HAP-1 (cell line): ENCODE results near the gene TEKT4.
"Not testable (repeated sequence)": the region's sequence is repeated elsewhere in the genome, so short reads cannot be mapped to it uniquely, and the experiment has no call there.

Source experiments
- DNase-seq, 2 experiments: peaks; one replicate each; pipeline ENCODE4 v3.0.0-alpha.2; 2016 to 2020; ENCODE audit warnings: low spot score in 2 of 2
- H3K27me3 ChIP-seq: fragments of 250-450 bp; sonication (Bioruptor Pico); 2 replicates; pipeline ENCODE4 v1.5.1; 2020; ENCODE audit warnings: low read depth, mild to moderate bottlenecking, moderate library complexity
- H3K36me3 ChIP-seq: fragments of 250-450 bp; sonication (Bioruptor Pico); replicated peaks from 2 replicates; pipeline ENCODE4 v1.5.1; 2020; ENCODE audit warnings: mild to moderate bottlenecking
- H3K4me1 ChIP-seq: fragments of 250-450 bp; sonication (Bioruptor Pico); 2 replicates; pipeline ENCODE4 v1.5.1; 2020; ENCODE audit warnings: mild to moderate bottlenecking
- H3K4me3 ChIP-seq: fragments of 250-450 bp; sonication (Bioruptor Pico); 2 replicates; pipeline ENCODE4 v1.5.1; 2020; ENCODE audit warnings: mild to moderate bottlenecking, moderate library complexity
- H3K9me3 ChIP-seq: fragments of 250-450 bp; sonication (Bioruptor Pico); 2 replicates; pipeline ENCODE4 v1.5.1; 2020; ENCODE audit warnings: mild to moderate bottlenecking, moderate library complexity
- in situ Hi-C: fragments of 300-500 bp; cut with MboI; formaldehyde crosslinking; loops from 3 replicates; pipeline ENCODE4 v1.14.3; 2020; ENCODE audit warnings: low sequenced_read_pairs, inconsistent platforms, mixed read lengths

Gene TEKT4

GRCh38 chr2:94872676-94873361, 1.6 kb downstream of the TEKT4 start:
- Histone ChIP-seq H3K36me3 (no peaks in the 10 kb centered on the region), H3K27me3 (peaks cover 4% of the 10 kb centered on the region), H3K4me1 (no peaks in the 10 kb centered on the region), H3K4me3 (no peak overlapping the region), H3K9me3 (no peaks in the 10 kb centered on the region)
- in situ Hi-C loops, result no loop called here
- DNase-seq, result no peak

GRCh38 chr2:94873362-94874276, 2.4 kb downstream of the TEKT4 start:
- peaks cover 4% of the 10 kb centered on the region for H3K27me3 ChIP-seq
- H3K36me3 ChIP-seq, result no peaks in the 10 kb centered on the region
- H3K9me3 ChIP-seq, result no peaks in the 10 kb centered on the region
- no peaks in the 10 kb centered on the region for H3K4me1 ChIP-seq
- no peak for DNase-seq
- in situ Hi-C loops, result no loop called here
- H3K4me3 ChIP-seq, result no peak overlapping the region

GRCh38 chr2:94874277-94874997, 3.2 kb downstream of the TEKT4 start:
- peaks cover 4% of the 10 kb centered on the region for H3K27me3 ChIP-seq
- H3K4me1 ChIP-seq, result no peaks in the 10 kb centered on the region
- in situ Hi-C loops, result no loop called here
- H3K36me3 ChIP-seq, result no peaks in the 10 kb centered on the region
- no peaks in the 10 kb centered on the region for H3K9me3 ChIP-seq
- H3K4me3 ChIP-seq, result no peak overlapping the region
- peak; percentile 41 to 86 for DNase-seq

GRCh38 chr2:94875064-94875819, 4.0 kb downstream of the TEKT4 start:
- H3K4me1 ChIP-seq, result no peaks in the 10 kb centered on the region
- no peaks in the 10 kb centered on the region for H3K36me3 ChIP-seq
- H3K4me3 ChIP-seq, result no peak overlapping the region
- DNase-seq, result no peak
- in situ Hi-C loops, result no loop called here
- no peaks in the 10 kb centered on the region for H3K9me3 ChIP-seq
- peaks cover 4% of the 10 kb centered on the region for H3K27me3 ChIP-seq

- H3K27me3 ChIP-seq, result peaks cover 4% of the 10 kb centered on the region
- H3K9me3 ChIP-seq, result no peaks in the 10 kb centered on the region
- H3K4me1 ChIP-seq, result no peaks in the 10 kb centered on the region
- no peak overlapping the region for H3K4me3 ChIP-seq
- DNase-seq, result no peak
- in situ Hi-C loops, result no loop called here
- H3K36me3 ChIP-seq, result no peaks in the 10 kb centered on the region
Observed at GRCh38 chr2:94875820-94876522, 4.7 kb downstream of the TEKT4 start.

- Histone ChIP-seq H3K4me3 (no peak overlapping the region), H3K9me3 (no peaks in the 10 kb centered on the region), H3K4me1 (no peaks in the 10 kb centered on the region), H3K27me3 (peaks cover 3% of the 10 kb centered on the region), H3K36me3 (no peaks in the 10 kb centered on the region)
- in situ Hi-C loops, result no loop called here
- no peak for DNase-seq
Observed at GRCh38 chr2:94876523-94876863, 5.3 kb downstream of the TEKT4 start.

- Histone ChIP-seq H3K36me3 (no peaks in the 10 kb centered on the region), H3K4me3 (no peak overlapping the region), H3K4me1 (no peaks in the 10 kb centered on the region), H3K9me3 (no peaks in the 10 kb centered on the region), H3K27me3 (no peaks in the 10 kb centered on the region)
- in situ Hi-C loops, result no loop called here
- no peak for DNase-seq
Observed at GRCh38 chr2:94877129-94877528, 5.9 kb downstream of the TEKT4 start.

- H3K36me3 ChIP-seq, H3K4me1 ChIP-seq, in situ Hi-C loops, H3K9me3 ChIP-seq, H3K27me3 ChIP-seq, DNase-seq, H3K4me3 ChIP-seq: not testable (repeated sequence)
Observed at GRCh38 chr2:94878575-94878974, 7.3 kb downstream of the TEKT4 start.

GRCh38 chr2:94879314-94879981, 8.2 kb downstream of the TEKT4 start:
- H3K9me3 ChIP-seq, result no peaks in the 10 kb centered on the region
- in situ Hi-C loops, result no loop called here
- H3K4me1 ChIP-seq, result no peaks in the 10 kb centered on the region
- no peak overlapping the region for H3K4me3 ChIP-seq
- no peaks in the 10 kb centered on the region for H3K27me3 ChIP-seq
- H3K36me3 ChIP-seq, result no peaks in the 10 kb centered on the region
- DNase-seq, result no peak

GRCh38 chr2:94879982-94880377, 8.8 kb downstream of the TEKT4 start:
- Histone ChIP-seq H3K4me1 (no peaks in the 10 kb centered on the region), H3K9me3 (no peaks in the 10 kb centered on the region), H3K27me3 (no peaks in the 10 kb centered on the region), H3K4me3 (no peak overlapping the region), H3K36me3 (no peaks in the 10 kb centered on the region)
- in situ Hi-C loops, result no loop called here
- DNase-seq, result no peak

GRCh38 chr2:94880507-94880906, 9.3 kb downstream of the TEKT4 start:
- Histone ChIP-seq H3K4me3 (no peak overlapping the region), H3K4me1 (no peaks in the 10 kb centered on the region), H3K9me3 (no peaks in the 10 kb centered on the region), H3K27me3 (no peaks in the 10 kb centered on the region), H3K36me3 (no peaks in the 10 kb centered on the region)
- in situ Hi-C loops, result no loop called here
- DNase-seq, result no peak

- no peak for DNase-seq
- no peaks in the 10 kb centered on the region for H3K36me3 ChIP-seq
- no peaks in the 10 kb centered on the region for H3K4me1 ChIP-seq
- in situ Hi-C loops, result no loop called here
- H3K27me3 ChIP-seq, result no peaks in the 10 kb centered on the region
- H3K4me3 ChIP-seq, result no peak overlapping the region
- H3K9me3 ChIP-seq, result no peaks in the 10 kb centered on the region
Observed at GRCh38 chr2:94881070-94881469, 9.8 kb downstream of the TEKT4 start.

- H3K36me3 ChIP-seq, result no peaks in the 10 kb centered on the region
- in situ Hi-C loops, result no loop called here
- DNase-seq, result no peak
- H3K9me3 ChIP-seq, result no peaks in the 10 kb centered on the region
- H3K4me3 ChIP-seq, result no peak overlapping the region
- no peaks in the 10 kb centered on the region for H3K27me3 ChIP-seq
- no peaks in the 10 kb centered on the region for H3K4me1 ChIP-seq
Observed at GRCh38 chr2:94890234-94890633, 19.0 kb downstream of the TEKT4 start.
